Measurements from ENCODE around the gene BCL2L13.

BCL2L13 gene

DNA sequence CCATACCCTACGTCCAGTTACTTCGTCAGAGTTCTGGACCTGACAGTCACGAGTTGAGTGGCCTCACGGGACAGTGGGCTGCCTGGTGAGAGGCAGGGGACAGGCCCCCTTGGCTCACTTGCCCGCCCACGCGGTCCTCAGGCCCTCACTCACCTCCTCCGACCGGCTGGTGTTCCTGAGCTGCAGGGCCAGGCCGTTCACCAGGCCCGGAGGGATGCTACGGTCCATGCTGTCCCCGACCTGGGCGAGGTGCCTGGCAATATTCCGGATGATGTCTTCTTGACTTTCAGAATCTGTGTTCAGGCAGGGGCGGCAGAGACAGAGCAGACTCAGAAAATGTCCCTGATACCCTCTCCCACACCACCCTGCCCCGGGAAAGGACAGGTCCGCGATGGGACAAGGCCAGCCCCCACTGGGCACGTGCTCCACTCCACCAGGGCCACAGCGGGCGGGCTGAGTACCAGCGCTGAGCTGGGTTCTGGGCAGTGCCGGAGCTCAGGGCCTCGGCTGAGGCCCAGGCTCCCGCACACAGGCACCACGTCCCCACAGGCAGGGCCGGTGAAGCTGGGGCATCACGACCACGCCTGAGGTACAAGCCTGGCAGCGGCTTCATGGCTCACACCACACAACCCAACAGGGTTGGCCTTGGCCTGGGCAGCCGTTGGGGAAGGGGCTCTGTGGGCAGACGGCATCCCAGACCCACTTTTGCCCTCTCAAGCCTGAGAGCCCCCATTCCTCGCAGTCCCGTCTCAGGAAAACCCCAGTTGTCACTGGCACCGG is 100.8 kb downstream of the BCL2L13 start:
- Histone ChIP-seq H3K4me1 (peaks cover 4% of the 10 kb centered on the region), H3K9ac (no peak overlapping the region), H3K27ac (no peak overlapping the region), H3K9me3 (ENCODE audit: control insufficient read depth, low read length) (no peaks in the 10 kb centered on the region), H3K4me2 (ENCODE audit: low read length) (no peak overlapping the region), H3K79me2 (no peaks in the 10 kb centered on the region), H3K27me3 (ENCODE audit: control insufficient read depth, insufficient read depth, low read length) (no peaks in the 10 kb centered on the region), H3K4me3 (ENCODE audit: low read depth, low read length) (no peak overlapping the region), H3K36me3 (ENCODE audit: control insufficient read depth, insufficient read depth, low read length) (no peaks in the 10 kb centered on the region), H2AFZ (no peak overlapping the region)
- TF ChIP-seq, protein P1, sequence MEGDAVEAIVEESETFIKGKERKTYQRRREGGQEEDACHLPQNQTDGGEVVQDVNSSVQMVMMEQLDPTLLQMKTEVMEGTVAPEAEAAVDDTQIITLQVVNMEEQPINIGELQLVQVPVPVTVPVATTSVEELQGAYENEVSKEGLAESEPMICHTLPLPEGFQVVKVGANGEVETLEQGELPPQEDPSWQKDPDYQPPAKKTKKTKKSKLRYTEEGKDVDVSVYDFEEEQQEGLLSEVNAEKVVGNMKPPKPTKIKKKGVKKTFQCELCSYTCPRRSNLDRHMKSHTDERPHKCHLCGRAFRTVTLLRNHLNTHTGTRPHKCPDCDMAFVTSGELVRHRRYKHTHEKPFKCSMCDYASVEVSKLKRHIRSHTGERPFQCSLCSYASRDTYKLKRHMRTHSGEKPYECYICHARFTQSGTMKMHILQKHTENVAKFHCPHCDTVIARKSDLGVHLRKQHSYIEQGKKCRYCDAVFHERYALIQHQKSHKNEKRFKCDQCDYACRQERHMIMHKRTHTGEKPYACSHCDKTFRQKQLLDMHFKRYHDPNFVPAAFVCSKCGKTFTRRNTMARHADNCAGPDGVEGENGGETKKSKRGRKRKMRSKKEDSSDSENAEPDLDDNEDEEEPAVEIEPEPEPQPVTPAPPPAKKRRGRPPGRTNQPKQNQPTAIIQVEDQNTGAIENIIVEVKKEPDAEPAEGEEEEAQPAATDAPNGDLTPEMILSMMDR (IDR thresholded peaks at IDR 0.05): no peak

DNA sequence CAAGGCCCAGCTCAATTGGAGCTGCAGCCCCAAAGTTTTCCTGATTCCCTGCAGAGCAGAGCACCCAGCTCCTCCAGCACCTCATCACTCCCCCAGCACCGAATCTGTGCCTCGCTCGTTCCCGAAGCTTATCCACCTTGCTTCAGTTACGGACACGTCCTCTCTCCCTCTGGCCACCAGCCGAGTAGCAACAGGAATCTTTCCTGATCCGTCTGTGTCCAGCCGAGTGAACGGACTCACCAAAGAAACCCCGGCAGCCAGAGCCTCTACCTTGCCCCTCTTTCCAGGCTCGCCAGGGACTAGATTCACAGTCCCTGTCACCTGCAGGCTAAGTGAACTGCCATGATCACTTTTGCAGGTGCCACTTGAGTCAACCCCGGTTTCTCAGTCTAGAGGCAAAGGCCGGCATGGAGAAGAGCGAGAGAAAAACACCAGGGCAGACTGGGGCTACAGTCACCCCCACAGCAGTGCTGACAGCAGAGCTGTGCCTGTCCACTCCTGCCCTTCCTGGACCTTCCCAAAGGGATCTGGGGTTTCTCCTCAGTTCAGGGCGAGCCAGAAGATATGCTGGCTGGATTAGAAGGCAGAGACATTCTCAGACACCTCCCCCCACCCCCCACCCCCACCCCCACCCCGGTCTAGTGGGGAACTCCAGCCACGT is 103.4 kb downstream of the BCL2L13 start:
- Histone ChIP-seq H2AFZ (no peak overlapping the region), H3K9me3 (ENCODE audit: control insufficient read depth, low read length) (no peaks in the 10 kb centered on the region), H3K4me3 (ENCODE audit: low read depth, low read length) (no peak overlapping the region), H3K79me2 (no peaks in the 10 kb centered on the region), H3K9ac (no peak overlapping the region), H3K4me1 (peaks cover 4% of the 10 kb centered on the region), H3K4me2 (ENCODE audit: low read length) (no peak overlapping the region), H3K36me3 (ENCODE audit: control insufficient read depth, insufficient read depth, low read length) (no peaks in the 10 kb centered on the region), H3K27ac (no peak overlapping the region), H3K27me3 (ENCODE audit: control insufficient read depth, insufficient read depth, low read length) (no peaks in the 10 kb centered on the region)
- TF ChIP-seq, protein P1 (IDR thresholded peaks at IDR 0.05): no peak

DNA sequence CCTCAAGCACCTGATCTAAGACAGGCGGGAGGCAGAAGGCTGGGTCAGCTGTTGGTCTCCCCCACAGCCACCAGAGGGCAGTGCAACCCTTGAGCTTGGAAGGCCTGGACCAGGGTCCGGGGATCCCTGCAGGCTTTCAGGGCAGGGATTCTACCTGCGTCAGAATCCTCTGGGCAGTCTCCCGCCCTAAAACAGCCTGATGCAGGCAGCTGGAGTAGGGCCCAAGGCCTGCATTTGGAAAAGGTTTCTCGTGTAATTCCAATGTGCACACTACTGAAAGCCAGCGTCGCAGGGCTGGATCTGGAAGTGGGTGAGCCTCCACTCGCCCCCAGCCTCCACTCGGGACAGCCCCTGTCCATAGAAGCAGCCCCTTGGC is 104.0 kb downstream of the BCL2L13 start:
- H3K36me3 ChIP-seq (ENCODE audit: control insufficient read depth, insufficient read depth, low read length): no peaks in the 10 kb centered on the region
- H3K27me3 ChIP-seq (ENCODE audit: control insufficient read depth, insufficient read depth, low read length): no peaks in the 10 kb centered on the region
- H3K4me1 ChIP-seq: peaks cover 4% of the 10 kb centered on the region
- H3K79me2 ChIP-seq: no peaks in the 10 kb centered on the region
- H3K27ac ChIP-seq: no peak overlapping the region
- H3K9me3 ChIP-seq (ENCODE audit: control insufficient read depth, low read length): no peaks in the 10 kb centered on the region
- TF ChIP-seq, protein P1 (IDR thresholded peaks at IDR 0.05): peak; percentile 55
- no peak overlapping the region for H3K4me3 ChIP-seq (ENCODE audit: low read depth, low read length)
- no peak overlapping the region for H3K4me2 ChIP-seq (ENCODE audit: low read length)
- H3K9ac ChIP-seq: no peak overlapping the region
- no peak overlapping the region for H2AFZ ChIP-seq

DNA sequence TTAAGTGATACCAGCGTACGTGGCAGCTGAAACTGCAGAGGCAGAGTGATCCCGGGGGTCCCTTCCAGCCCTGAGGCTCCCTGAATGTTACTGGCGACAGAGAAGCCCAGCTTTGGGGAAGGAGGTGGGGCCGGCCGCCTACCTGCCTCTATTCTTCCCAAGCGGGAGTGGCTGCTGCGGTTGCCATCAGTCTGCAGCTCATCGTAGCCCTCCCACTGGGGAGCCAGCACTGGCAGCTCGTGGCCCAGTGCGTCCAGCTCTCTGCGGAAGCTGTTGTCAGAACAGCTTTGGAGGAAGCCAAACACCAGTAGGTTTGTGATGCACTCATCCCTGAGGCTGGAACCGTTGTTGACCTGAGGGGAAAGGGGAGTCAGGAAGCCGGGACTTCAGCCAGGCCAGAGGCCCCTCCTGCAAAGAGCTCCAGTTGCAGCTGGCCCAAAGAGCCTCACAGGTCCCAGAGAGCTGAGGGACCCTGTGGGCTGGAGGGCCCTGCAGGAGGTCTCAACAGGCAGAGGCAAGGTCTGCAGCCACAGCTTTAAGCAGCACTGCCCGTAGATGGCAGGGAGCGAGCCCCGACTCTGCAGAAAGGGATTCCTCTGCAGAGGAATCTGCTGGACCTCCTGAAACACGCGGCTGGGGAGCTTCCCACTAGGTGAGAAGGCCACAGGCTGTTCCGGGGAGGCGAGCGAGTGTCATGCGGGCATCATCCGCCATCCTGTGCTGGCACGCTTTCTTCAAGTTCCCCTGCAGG is 105.3 kb downstream of the BCL2L13 start:
- H3K9ac ChIP-seq: no peak overlapping the region
- no peaks in the 10 kb centered on the region for H3K27me3 ChIP-seq (ENCODE audit: control insufficient read depth, insufficient read depth, low read length)
- H3K4me3 ChIP-seq (ENCODE audit: low read depth, low read length): no peak overlapping the region
- H3K79me2 ChIP-seq: no peaks in the 10 kb centered on the region
- H3K27ac ChIP-seq: no peak overlapping the region
- no peaks in the 10 kb centered on the region for H3K9me3 ChIP-seq (ENCODE audit: control insufficient read depth, low read length)
- H3K4me1 ChIP-seq: peaks cover 4% of the 10 kb centered on the region
- no peak overlapping the region for H3K4me2 ChIP-seq (ENCODE audit: low read length)
- no peaks in the 10 kb centered on the region for H3K36me3 ChIP-seq (ENCODE audit: control insufficient read depth, insufficient read depth, low read length)
- TF ChIP-seq, protein P1 (IDR thresholded peaks at IDR 0.05): no peak
- H2AFZ ChIP-seq: peak overlapping the region; percentile 50
